Esophagus muscularis mucosa (tissue), 3 donors: ENCODE measurements around the gene TUFT1.
"Not testable (repeated sequence)": the region's sequence is repeated elsewhere in the genome, so short reads cannot be mapped to it uniquely, and the experiment has no call there.

Experiments used
- CTCF ChIP-seq, 3 experiments: fragments of 200-600 bp in 2 of 3; fragments of 450-650 bp in 1 of 3; sonication (generic) in 2 of 3; IDR thresholded peaks; one replicate each; pipeline ENCODE4 v1.5.1; 2017 to 2019; ENCODE audit warnings: antibody characterized with exemption in 3 of 3, mild to moderate bottlenecking in 2 of 3, moderate library complexity in 1 of 3
- POLR2AphosphoS5 ChIP-seq, 2 donors: sonication (generic); formaldehyde crosslinking; IDR thresholded peaks; one replicate each; pipeline ENCODE4 v1.6.1; 2017; ENCODE audit warnings: antibody characterized with exemption in 2 of 2

- not testable (repeated sequence) for TF ChIP-seq CTCF, POLR2AphosphoS5 (IDR thresholded peaks at IDR 0.05)
Observed at GRCh38 chr1:151602550-151602949, 62.4 kb downstream of the TUFT1 start.
